ENCODE data around the gene TNFSF12. TPM values are rescaled to one million over a fixed set of nuclear protein-coding genes. Genes with fewer than 3 reads are reported as not detected.

Gene TNFSF12
- polyA plus RNA-seq, 1 of the 3 experiments (the other 2 are of a cell fraction): 47.6 TPM

DNA sequence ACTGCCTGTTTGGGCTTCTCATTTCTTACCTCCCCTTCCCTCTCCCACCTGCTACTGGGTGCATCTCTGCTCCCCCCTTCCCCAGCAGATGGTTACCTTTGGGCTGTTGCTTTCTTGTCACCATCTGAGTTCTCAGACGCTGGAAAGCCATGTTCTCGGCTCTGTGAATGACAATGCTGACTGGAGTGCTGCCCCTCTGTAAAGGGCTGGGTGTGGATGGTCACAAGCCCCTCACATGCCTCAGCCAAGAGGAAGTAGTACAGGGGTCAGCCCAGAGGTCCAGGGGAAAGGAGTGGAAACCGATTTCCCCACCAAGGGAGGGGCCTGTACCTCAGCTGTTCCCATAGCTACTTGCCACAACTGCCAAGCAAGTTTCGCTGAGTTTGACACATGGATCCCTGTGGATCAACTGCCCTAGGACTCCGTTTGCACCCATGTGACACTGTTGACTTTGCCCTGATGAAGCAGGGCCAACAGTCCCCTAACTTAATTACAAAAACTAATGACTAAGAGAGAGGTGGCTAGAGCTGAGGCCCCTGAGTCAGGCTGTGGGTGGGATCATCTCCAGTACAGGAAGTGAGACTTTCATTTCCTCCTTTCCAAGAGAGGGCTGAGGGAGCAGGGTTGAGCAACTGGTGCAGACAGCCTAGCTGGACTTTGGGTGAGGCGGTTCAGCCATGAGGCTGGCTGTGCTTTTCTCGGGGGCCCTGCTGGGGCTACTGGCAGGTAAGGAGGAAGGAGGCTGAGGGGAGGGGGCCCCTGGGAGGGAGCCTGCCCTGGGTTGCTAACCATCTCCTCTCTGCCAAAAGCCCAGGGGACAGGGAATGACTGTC lies 30.4 kb downstream of the TNFSF12 start, which contains the start of gene CD68:
Gene CD68, plus strand, starts transcription at position 638 of the 833 bp plus-strand sequence. Its CDS starts 40 bp downstream, at position 678.
- H3K27ac ChIP-seq (ENCODE audit: low read depth in 2 of 2, low read length in 1 of 2): peak within 1 kb of the TSS; percentile 12 to 79
- peak; percentile 58 for DNase-seq
- WGBS (ENCODE audit: low lambda C conversion rate): 22% methylated on average over 7 of the region's 7 CpGs
- peaks cover 49% of the 10 kb centered on the region for H4K20me1 ChIP-seq (ENCODE audit: insufficient read depth)
- no peaks in the 10 kb centered on the region for H3K9me3 ChIP-seq
- ChIA-PET POLR2A (interaction anchor here (0.6 to 2.4 kb wide), 4 partner anchors 8 to 62 kb away, joined by 3 to 5 read pairs (median 3); partner anchors contain the start of gene FXR2), CTCF (interaction anchor here (1.2 to 2.5 kb wide), 3 partner anchors 10 to 109 kb away, joined by 3 to 18 read pairs (median 10); partner anchors contain the start of genes SOX15, TP53 and WRAP53)
- H3K4me1 ChIP-seq (ENCODE audit: control insufficient read depth in 1 of 2, insufficient read depth in 2 of 2, low read depth in 1 of 2, low read length in 1 of 2): peaks cover 37 to 39% of the 10 kb centered on the region in 2 experiments
- H3K4me3 ChIP-seq (ENCODE audit: low read depth in 2 of 2, low read length in 1 of 2): peak within 1 kb of the TSS in 1 of 2 experiments; percentile 2; a peak in 1 of 4 replicates
- peak within 1 kb of the TSS; percentile 23; the same call in 1 of the 2 replicates for H3K4me2 ChIP-seq
- no peak within 1 kb of the TSS for H2AFZ ChIP-seq (ENCODE audit: low read depth)
- H3K27me3 ChIP-seq (ENCODE audit: insufficient read depth): no peaks in the 10 kb centered on the region
- H3K9me2 ChIP-seq: no peaks in the 10 kb centered on the region
- peaks cover 72% of the 10 kb centered on the region for H3K79me2 ChIP-seq (ENCODE audit: insufficient read depth)
- peak within 1 kb of the TSS; percentile 45; the same call in 1 of the 2 replicates for H3K9ac ChIP-seq
- peaks cover 48% of the 10 kb centered on the region in 2 experiments for H3K36me3 ChIP-seq (replicated peaks in 1 of 2; ENCODE audit: control insufficient read depth in 1 of 2, insufficient read depth in 2 of 2, low read length in 1 of 2)
- H3F3A ChIP-seq (replicated peaks; ENCODE audit: insufficient read depth): peaks cover 56% of the 10 kb centered on the region
- TF ChIP-seq POLR2AphosphoS5 (IDR thresholded peaks at IDR 0.05; ENCODE audit: low read depth, low read length) (peak; percentile 96), MXI1 (IDR thresholded peaks at IDR 0.05; ENCODE audit: low read depth, low read length) (peak; percentile 61; the same call in 1 of the 2 replicates), NRF1 (IDR thresholded peaks at IDR 0.05; ENCODE audit: low read depth, low read length) (no peak), MEF2A (IDR thresholded peaks at IDR 0.05; ENCODE audit: borderline replicate concordance, low read depth) (no peak), JUND (IDR thresholded peaks at IDR 0.05) (peak; percentile 65), NFIC (IDR thresholded peaks at IDR 0.05; ENCODE audit: borderline replicate concordance) (peak; percentile 31; the same call in 1 of the 2 replicates), TAF1 (IDR thresholded peaks at IDR 0.05; ENCODE audit: borderline replicate concordance, low read depth, low read length) (peak; percentile 54; the same call in 1 of the 2 replicates), TCF12 (IDR thresholded peaks at IDR 0.05) (peak; percentile 26; the same call in 1 of the 2 replicates), SMC3 (IDR thresholded peaks at IDR 0.05; ENCODE audit: low read depth, low read length) (no peak), YY1 (IDR thresholded peaks at IDR 0.05; ENCODE audit: low read depth) (no peak), RCOR1 (IDR thresholded peaks at IDR 0.05; ENCODE audit: low read length) (no peak), RXRA (IDR thresholded peaks at IDR 0.05; ENCODE audit: borderline replicate concordance, low read depth) (no peak), ELF1 (IDR thresholded peaks at IDR 0.05) (peak; percentile 47; the same call in 1 of the 2 replicates), FOXJ3 (CRISPR knock-in tag; IDR thresholded peaks at IDR 0.05) (no peak), FOSL2 (IDR thresholded peaks at IDR 0.05; ENCODE audit: borderline replicate concordance, low read depth) (peak; percentile 71; the same call in 1 of the 2 replicates), GATA2 (CRISPR knock-in tag; IDR thresholded peaks at IDR 0.05) (no peak), RFX5 (IDR thresholded peaks at IDR 0.05; ENCODE audit: low read length) (no peak), CHD2 (IDR thresholded peaks at IDR 0.05; ENCODE audit: low read length, partially characterized antibody) (peak; percentile 63)
- TF ChIP-seq, protein P1, sequence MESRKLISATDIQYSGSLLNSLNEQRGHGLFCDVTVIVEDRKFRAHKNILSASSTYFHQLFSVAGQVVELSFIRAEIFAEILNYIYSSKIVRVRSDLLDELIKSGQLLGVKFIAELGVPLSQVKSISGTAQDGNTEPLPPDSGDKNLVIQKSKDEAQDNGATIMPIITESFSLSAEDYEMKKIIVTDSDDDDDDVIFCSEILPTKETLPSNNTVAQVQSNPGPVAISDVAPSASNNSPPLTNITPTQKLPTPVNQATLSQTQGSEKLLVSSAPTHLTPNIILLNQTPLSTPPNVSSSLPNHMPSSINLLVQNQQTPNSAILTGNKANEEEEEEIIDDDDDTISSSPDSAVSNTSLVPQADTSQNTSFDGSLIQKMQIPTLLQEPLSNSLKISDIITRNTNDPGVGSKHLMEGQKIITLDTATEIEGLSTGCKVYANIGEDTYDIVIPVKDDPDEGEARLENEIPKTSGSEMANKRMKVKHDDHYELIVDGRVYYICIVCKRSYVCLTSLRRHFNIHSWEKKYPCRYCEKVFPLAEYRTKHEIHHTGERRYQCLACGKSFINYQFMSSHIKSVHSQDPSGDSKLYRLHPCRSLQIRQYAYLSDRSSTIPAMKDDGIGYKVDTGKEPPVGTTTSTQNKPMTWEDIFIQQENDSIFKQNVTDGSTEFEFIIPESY (IDR thresholded peaks at IDR 0.05; ENCODE audit: borderline replicate concordance, low read depth): peak; percentile 64
- TF ChIP-seq, protein P2, sequence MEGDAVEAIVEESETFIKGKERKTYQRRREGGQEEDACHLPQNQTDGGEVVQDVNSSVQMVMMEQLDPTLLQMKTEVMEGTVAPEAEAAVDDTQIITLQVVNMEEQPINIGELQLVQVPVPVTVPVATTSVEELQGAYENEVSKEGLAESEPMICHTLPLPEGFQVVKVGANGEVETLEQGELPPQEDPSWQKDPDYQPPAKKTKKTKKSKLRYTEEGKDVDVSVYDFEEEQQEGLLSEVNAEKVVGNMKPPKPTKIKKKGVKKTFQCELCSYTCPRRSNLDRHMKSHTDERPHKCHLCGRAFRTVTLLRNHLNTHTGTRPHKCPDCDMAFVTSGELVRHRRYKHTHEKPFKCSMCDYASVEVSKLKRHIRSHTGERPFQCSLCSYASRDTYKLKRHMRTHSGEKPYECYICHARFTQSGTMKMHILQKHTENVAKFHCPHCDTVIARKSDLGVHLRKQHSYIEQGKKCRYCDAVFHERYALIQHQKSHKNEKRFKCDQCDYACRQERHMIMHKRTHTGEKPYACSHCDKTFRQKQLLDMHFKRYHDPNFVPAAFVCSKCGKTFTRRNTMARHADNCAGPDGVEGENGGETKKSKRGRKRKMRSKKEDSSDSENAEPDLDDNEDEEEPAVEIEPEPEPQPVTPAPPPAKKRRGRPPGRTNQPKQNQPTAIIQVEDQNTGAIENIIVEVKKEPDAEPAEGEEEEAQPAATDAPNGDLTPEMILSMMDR (IDR thresholded peaks at IDR 0.05): no peak
- TF ChIP-seq, protein P3, sequence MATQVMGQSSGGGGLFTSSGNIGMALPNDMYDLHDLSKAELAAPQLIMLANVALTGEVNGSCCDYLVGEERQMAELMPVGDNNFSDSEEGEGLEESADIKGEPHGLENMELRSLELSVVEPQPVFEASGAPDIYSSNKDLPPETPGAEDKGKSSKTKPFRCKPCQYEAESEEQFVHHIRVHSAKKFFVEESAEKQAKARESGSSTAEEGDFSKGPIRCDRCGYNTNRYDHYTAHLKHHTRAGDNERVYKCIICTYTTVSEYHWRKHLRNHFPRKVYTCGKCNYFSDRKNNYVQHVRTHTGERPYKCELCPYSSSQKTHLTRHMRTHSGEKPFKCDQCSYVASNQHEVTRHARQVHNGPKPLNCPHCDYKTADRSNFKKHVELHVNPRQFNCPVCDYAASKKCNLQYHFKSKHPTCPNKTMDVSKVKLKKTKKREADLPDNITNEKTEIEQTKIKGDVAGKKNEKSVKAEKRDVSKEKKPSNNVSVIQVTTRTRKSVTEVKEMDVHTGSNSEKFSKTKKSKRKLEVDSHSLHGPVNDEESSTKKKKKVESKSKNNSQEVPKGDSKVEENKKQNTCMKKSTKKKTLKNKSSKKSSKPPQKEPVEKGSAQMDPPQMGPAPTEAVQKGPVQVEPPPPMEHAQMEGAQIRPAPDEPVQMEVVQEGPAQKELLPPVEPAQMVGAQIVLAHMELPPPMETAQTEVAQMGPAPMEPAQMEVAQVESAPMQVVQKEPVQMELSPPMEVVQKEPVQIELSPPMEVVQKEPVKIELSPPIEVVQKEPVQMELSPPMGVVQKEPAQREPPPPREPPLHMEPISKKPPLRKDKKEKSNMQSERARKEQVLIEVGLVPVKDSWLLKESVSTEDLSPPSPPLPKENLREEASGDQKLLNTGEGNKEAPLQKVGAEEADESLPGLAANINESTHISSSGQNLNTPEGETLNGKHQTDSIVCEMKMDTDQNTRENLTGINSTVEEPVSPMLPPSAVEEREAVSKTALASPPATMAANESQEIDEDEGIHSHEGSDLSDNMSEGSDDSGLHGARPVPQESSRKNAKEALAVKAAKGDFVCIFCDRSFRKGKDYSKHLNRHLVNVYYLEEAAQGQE (IDR thresholded peaks at IDR 0.05; ENCODE audit: low read depth, low read length): peak; percentile 39; the same call in 1 of the 2 replicates
- TF ChIP-seq, protein P4, sequence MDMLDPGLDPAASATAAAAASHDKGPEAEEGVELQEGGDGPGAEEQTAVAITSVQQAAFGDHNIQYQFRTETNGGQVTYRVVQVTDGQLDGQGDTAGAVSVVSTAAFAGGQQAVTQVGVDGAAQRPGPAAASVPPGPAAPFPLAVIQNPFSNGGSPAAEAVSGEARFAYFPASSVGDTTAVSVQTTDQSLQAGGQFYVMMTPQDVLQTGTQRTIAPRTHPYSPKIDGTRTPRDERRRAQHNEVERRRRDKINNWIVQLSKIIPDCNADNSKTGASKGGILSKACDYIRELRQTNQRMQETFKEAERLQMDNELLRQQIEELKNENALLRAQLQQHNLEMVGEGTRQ (IDR thresholded peaks at IDR 0.05; ENCODE audit: borderline replicate concordance, low read depth, low read length): no peak
- TF ChIP-seq, protein P5, sequence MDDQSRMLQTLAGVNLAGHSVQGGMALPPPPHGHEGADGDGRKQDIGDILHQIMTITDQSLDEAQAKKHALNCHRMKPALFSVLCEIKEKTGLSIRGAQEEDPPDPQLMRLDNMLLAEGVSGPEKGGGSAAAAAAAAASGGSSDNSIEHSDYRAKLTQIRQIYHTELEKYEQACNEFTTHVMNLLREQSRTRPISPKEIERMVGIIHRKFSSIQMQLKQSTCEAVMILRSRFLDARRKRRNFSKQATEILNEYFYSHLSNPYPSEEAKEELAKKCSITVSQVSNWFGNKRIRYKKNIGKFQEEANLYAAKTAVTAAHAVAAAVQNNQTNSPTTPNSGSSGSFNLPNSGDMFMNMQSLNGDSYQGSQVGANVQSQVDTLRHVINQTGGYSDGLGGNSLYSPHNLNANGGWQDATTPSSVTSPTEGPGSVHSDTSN (IDR thresholded peaks at IDR 0.05): peak; percentile 66
